AG04450 (cell line): ENCODE measurements around the gene RNF13. TPM values are rescaled to one million over a fixed set of nuclear protein-coding genes. Genes with fewer than 3 reads are reported as not detected.

ENCODE experiments used
- CTCF ChIA-PET: fragments of 300-600, 350-600 bp; formaldehyde crosslinking; extraction: SDS; loops from one replicate; lab custom pipeline; 2022; ENCODE audit warnings: antibody characterized with exemption, inconsistent platforms; lab: Charles Lee
- POLR2A ChIA-PET: fragments of 350-600 bp; formaldehyde crosslinking; extraction: SDS; loops from one replicate; lab custom pipeline; 2021; ENCODE audit warnings: antibody characterized with exemption, inconsistent platforms; lab: Yijun Ruan, JAX
- DNase-seq: peaks from one replicate; pipeline ENCODE4 v3.0.0-alpha.2; 2011; ENCODE audit warnings: low read depth, low spot score
- H3K27ac ChIP-seq: one replicate; pipeline ENCODE4 v1.5.1; 2012; ENCODE audit warnings: low read depth, low read length, control low read depth
- H3K27me3 ChIP-seq: one replicate; pipeline ENCODE4 v1.6.0; 2012; ENCODE audit warnings: low read length; ENCODE audit not compliant: control insufficient read depth, insufficient read depth
- H3K4me3 ChIP-seq: 2 replicates; pipeline ENCODE4 v1.5.1; 2011; ENCODE audit warnings: mild to moderate bottlenecking, low read depth, low read length, control low read depth
- H3K9me3 ChIP-seq: 2 replicates; pipeline ENCODE4 v1.5.1; 2012; ENCODE audit warnings: low read length; ENCODE audit not compliant: control insufficient read depth, insufficient read depth
- polyA plus RNA-seq: library from polyadenylated mRNA; depleted of rRNA; stranded (reverse); fragments of >200 nt; gene quantifications from 2 replicates; pipeline ENCODE4 v1.2.3, GENCODE V29; 2011
- TF ChIP-seq, protein P1 (sequence below): IDR thresholded peaks from 2 replicates; pipeline ENCODE4 v1.5.1; 2011; ENCODE audit warnings: low read depth, low read length, control low read depth, inconsistent platforms

RNF13 gene
- polyA plus RNA-seq, 1 experiment: 46.3 TPM

- Histone ChIP-seq H3K27ac (no peak overlapping the region), H3K27me3 (no peaks in the 10 kb centered on the region), H3K9me3 (no peaks in the 10 kb centered on the region), H3K4me3 (no peak overlapping the region)
- CTCF ChIA-PET: interaction anchor here (1.1 to 2.4 kb wide), 3 partner anchors 12 to 30 kb away, joined by 3 to 16 read pairs (median 9); no protein-coding TSS in a partner anchor
- DNase-seq: no peak
- POLR2A ChIA-PET: no interaction called here
- TF ChIP-seq, protein P1, sequence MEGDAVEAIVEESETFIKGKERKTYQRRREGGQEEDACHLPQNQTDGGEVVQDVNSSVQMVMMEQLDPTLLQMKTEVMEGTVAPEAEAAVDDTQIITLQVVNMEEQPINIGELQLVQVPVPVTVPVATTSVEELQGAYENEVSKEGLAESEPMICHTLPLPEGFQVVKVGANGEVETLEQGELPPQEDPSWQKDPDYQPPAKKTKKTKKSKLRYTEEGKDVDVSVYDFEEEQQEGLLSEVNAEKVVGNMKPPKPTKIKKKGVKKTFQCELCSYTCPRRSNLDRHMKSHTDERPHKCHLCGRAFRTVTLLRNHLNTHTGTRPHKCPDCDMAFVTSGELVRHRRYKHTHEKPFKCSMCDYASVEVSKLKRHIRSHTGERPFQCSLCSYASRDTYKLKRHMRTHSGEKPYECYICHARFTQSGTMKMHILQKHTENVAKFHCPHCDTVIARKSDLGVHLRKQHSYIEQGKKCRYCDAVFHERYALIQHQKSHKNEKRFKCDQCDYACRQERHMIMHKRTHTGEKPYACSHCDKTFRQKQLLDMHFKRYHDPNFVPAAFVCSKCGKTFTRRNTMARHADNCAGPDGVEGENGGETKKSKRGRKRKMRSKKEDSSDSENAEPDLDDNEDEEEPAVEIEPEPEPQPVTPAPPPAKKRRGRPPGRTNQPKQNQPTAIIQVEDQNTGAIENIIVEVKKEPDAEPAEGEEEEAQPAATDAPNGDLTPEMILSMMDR: no peak
Observed at GRCh38 chr3:149796026-149796425, 17.0 kb upstream of the RNF13 start.

DNA sequence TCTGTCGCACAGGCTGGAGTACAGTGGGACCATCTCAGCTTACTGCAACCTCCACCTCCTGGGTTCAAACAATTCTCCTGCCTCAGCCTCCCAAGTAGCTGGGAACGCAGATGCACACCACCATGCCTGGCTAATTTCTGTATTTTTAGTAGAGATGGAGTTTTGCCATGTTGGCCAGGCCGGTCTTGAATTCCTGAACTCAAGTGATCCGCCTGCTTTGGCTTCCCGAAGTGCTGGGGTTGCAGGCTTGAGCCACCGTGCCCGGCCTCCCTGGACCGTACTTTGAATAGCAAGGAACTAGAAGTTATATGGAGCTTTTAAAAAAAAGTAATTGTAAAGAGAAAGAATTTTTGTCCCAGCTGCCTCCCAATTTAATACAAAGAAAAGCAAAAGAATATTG is 12.3 kb upstream of the RNF13 start:
- POLR2A ChIA-PET: no interaction called here
- TF ChIP-seq, protein P1: no peak
- CTCF ChIA-PET: interaction anchor here (0.6 to 1.9 kb wide), 3 partner anchors 8 to 845 kb away, joined by 3 to 16 read pairs (median 3); no protein-coding TSS in a partner anchor
- no peak overlapping the region for H3K27ac ChIP-seq
- H3K4me3 ChIP-seq: no peak overlapping the region
- no peaks in the 10 kb centered on the region for H3K27me3 ChIP-seq
- no peaks in the 10 kb centered on the region for H3K9me3 ChIP-seq
- no peak for DNase-seq

DNA sequence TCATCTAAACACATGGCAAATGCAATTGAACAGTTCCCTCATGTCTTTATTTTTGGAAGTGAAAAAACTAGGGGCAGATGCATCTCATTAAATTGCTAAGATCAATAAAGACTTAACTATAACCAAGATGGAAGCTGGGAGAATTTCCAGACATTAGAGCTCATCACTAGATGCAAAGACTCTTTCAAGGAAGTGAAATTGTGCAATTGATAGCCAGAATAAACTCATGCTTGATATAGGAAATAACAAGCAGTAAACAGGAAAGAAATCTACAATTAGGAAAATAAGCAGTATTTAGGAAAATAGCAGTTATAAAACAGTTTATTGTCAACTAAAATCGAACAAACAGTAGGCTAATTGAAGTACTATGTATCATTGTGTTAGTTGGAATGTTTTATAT is 11.8 kb upstream of the RNF13 start:
- H3K27ac ChIP-seq: no peak overlapping the region
- no peak for DNase-seq
- CTCF ChIA-PET: interaction anchor here (1.0 kb wide), 1 partner anchor 30 kb away, joined by 4 read pairs; no protein-coding TSS in a partner anchor
- no peaks in the 10 kb centered on the region for H3K9me3 ChIP-seq
- POLR2A ChIA-PET: no interaction called here
- H3K27me3 ChIP-seq: no peaks in the 10 kb centered on the region
- TF ChIP-seq, protein P1: no peak
- H3K4me3 ChIP-seq: no peak overlapping the region

DNA sequence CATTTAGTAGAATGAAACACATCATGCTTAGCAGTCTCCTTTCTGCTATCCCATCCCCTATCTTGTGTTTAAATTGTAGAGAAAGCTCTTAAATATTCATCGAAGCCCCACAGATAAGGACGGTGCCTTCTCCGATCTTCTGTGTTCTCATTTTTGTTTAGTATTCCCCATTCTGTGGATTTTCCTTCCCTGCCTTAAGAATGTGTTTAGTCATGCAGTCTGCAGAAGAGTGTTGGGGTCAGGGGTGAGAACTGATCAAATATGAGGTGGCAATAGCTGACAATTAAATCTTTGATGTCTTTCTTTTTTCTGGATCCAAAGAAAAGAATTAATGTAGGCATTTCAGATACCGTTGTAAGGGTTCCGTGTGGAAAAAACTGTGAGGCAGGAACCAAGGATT is 11.4 kb upstream of the RNF13 start:
- no peaks in the 10 kb centered on the region for H3K9me3 ChIP-seq
- no peaks in the 10 kb centered on the region for H3K27me3 ChIP-seq
- no peak overlapping the region for H3K4me3 ChIP-seq
- CTCF ChIA-PET: interaction anchor here (1.0 kb wide), 1 partner anchor 30 kb away, joined by 4 read pairs; no protein-coding TSS in a partner anchor
- DNase-seq: no peak
- H3K27ac ChIP-seq: no peak overlapping the region
- TF ChIP-seq, protein P1: no peak
- POLR2A ChIA-PET: no interaction called here

GRCh38 chr3:149806171-149806778 is 6.7 kb upstream of the RNF13 start:
- no peaks in the 10 kb centered on the region for H3K9me3 ChIP-seq
- no peak overlapping the region for H3K27ac ChIP-seq
- no peaks in the 10 kb centered on the region for H3K27me3 ChIP-seq
- POLR2A ChIA-PET: no interaction called here
- TF ChIP-seq, protein P1: no peak
- DNase-seq: no peak
- H3K4me3 ChIP-seq: no peak overlapping the region
- CTCF ChIA-PET: interaction anchor here (3.7 kb wide), 1 partner anchor 35 kb away, joined by 400 read pairs; no protein-coding TSS in a partner anchor
